Lower leg skin (tissue), 4 donors: ENCODE measurements around the gene LGMN. TPM values are rescaled to one million over a fixed set of nuclear protein-coding genes. Genes with fewer than 3 reads are reported as not detected.
"Not testable (repeated sequence)": the region's sequence is repeated elsewhere in the genome, so short reads cannot be mapped to it uniquely, and the experiment has no call there.

Source experiments
- DNase-seq, 2 donors: peaks; one replicate each; pipeline ENCODE4 v3.0.0-alpha.2; 2019; ENCODE audit warnings: low spot score in 2 of 2
- H3K4me3 ChIP-seq: fragments of 200-600 bp; sonication (generic); 2 replicates; pipeline ENCODE4 v1.5.1; 2017; ENCODE audit warnings: mild to moderate bottlenecking, low read depth; ENCODE audit not compliant: poor library complexity, severe bottlenecking
- CTCF ChIP-seq, 3 donors: fragments of 450-650 bp; IDR thresholded peaks; one replicate each; pipeline ENCODE4 v1.5.1; 2016; ENCODE audit warnings: antibody characterized with exemption in 3 of 3, mild to moderate bottlenecking in 3 of 3, moderate library complexity in 2 of 3
- POLR2A ChIP-seq, 2 donors: fragments of 450-650 bp; IDR thresholded peaks; one replicate each; pipeline ENCODE4 v1.6.1; 2016 to 2017; ENCODE audit warnings: antibody characterized with exemption in 2 of 2, mild to moderate bottlenecking in 1 of 2, moderate library complexity in 1 of 2
- WGBS, 2 donors: methylation state at CpG; one replicate each; pipeline ENCODE4 v1.1.5; 2018; 5-methylcytosine and 5-hydroxymethylcytosine counted together
- intact Hi-C: fragments of 100-400 bp; cut with DNase I; formaldehyde crosslinking; loops from one replicate; pipeline ENCODE4 v1.15.0; 2023; ENCODE audit warnings: low total_unique reads
- total RNA-seq, 4 donors: library from RNA; depleted of rRNA; stranded (reverse); fragments of >200 nt; gene quantifications; one replicate each; pipeline ENCODE4 v1.1.0, GENCODE V29; 2016

LGMN gene
- total RNA-seq, 4 donors from 2014 or later: 36.5 to 48.0 (median 41.3) TPM

DNA sequence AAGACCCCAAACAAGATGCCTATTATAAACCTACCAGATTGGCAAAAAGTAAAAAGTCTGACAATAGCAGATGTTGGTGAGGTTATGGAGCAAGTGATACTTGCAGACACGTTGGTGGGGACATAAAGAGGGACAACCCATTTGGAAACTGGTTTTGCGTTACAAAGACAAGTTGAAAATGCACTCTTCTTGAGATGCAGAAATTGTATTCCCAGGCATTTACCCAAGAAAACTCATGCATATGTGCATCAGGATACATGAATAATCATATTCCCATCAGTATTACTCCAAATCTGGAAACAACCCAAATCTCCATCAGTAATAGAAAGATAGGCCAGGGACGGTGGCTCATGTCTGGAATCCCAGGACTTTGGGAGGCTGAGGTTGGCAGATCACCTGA is 32.9 kb upstream of the LGMN start:
- intact Hi-C loops: loop anchor here (10.0 kb wide), 2 partner anchors 67 to 97 kb away; no protein-coding TSS in a partner anchor
- DNase-seq: no peak
- no peak overlapping the region for H3K4me3 ChIP-seq
- no peak for TF ChIP-seq POLR2A (IDR thresholded peaks at IDR 0.05)
- no peak for TF ChIP-seq CTCF (IDR thresholded peaks at IDR 0.05)
- 75 to 88% methylated on average over 3 of the region's 3 CpGs for WGBS, 2 donors

GRCh38 chr14:92780444-92781232 is 32.2 kb upstream of the LGMN start:
- no peak for DNase-seq
- 68 to 76% methylated on average over 7 of the region's 7 CpGs for WGBS, 2 donors
- no peak overlapping the region for H3K4me3 ChIP-seq
- intact Hi-C loops: loop anchor here (10.0 kb wide), 2 partner anchors 66 to 96 kb away; no protein-coding TSS in a partner anchor
- no peak for TF ChIP-seq CTCF (IDR thresholded peaks at IDR 0.05)

DNA sequence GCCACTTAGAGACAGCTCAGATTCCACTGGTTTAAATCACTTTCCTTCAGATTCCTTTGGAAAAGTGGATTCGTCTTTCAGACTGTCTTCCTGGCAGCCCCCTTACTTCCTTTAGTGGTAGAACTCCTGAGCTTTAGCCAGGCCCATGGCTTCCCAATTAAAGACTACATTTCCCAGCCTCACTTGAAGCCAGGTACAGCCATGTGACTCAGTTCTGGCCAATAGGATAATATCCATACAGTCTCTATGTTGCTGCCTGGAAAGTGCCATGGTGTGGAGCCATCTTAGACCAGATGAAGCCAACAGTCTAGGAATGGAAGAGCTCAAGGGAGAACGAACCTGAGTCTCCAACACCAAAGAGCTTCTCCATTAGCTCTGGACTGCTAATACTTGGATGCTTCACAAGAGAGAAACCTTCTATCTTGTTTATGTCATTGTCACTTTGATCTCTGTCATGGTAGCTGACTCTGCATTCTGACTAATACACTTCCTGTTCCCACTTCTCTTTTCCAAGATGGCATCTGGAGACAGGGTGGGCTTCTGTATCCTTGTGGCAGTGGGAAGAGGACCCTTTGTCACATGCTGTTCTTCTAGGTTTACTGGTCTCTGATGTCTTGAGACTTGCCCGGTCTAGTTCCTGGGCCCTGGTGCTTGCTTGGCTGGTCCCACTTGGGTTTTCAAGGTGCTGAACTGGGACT is 30.6 kb upstream of the LGMN start:
- H3K4me3 ChIP-seq, DNase-seq, intact Hi-C loops: not testable (repeated sequence)
- WGBS, 2 donors: 70 to 87% methylated on average over 2 to 3 of the region's 3 CpGs

- intact Hi-C loops, DNase-seq, H3K4me3 ChIP-seq: not testable (repeated sequence)
- 8 to 11% methylated on average over 2 of the region's 2 CpGs for WGBS, 2 donors
Observed at GRCh38 chr14:92775292-92775691, 26.9 kb upstream of the LGMN start.

- 85 to 88% methylated on average over 8 of the region's 8 CpGs for WGBS, 2 donors
- TF ChIP-seq POLR2A (IDR thresholded peaks at IDR 0.05) (no peak), CTCF (IDR thresholded peaks at IDR 0.05) (no peak)
- no peak for DNase-seq
- H3K4me3 ChIP-seq: no peak overlapping the region
- intact Hi-C loops: no loop called here
Observed at GRCh38 chr14:92774572-92774971, 26.1 kb upstream of the LGMN start.

DNA sequence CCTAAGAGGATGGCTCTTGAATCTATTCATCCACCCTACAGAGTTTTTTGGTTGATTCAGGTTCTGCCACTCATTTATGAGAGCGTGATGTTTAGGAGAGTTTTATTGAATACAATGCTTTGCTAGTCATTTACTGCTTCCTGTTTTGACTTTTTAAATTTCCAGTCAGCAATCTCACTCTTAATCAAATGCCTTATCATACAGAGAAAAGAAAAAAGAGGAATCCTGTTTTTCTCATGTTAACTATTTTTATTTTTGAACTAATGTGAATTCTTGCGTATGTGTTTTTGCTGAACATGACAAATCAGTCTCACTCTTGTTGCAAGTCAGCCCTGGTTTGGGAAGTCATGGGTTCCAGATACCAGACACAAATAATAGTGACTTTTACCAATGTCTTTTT is 22.1 kb upstream of the LGMN start:
- no peak for DNase-seq
- WGBS, 2 donors: 71 to 76% methylated on average over 2 of the region's 2 CpGs
- H3K4me3 ChIP-seq: no peak overlapping the region
- TF ChIP-seq CTCF (IDR thresholded peaks at IDR 0.05): no peak
- no peak for TF ChIP-seq POLR2A (IDR thresholded peaks at IDR 0.05)
- intact Hi-C loops: no loop called here
